ENCODE measurements around the gene MYH10.

The MYH10 gene

DNA sequence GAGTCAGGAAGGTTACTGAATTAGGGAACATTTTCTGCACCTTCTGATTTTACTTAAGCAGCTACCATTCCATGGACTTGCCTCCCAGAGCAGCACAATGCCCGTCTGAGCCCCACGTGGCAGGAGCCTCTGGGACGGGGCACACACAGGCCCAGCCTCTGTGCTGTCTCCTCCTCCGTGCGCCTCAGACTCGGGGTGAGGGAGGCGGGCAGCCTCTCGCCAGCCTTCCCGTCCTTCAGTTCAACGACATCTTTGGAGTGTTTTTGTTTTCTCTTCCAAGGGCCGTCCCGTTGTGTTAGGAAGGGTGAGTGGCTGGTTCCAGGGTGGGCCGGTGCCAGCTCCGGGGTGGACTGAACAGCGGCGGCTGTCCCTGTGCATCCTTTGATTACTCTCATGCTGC, 163.0 kb downstream of the MYH10 start:
- H3K9me3 ChIP-seq (ENCODE audit: control insufficient read depth, low read length) = no peaks in the 10 kb centered on the region
- H3K4me3 ChIP-seq (ENCODE audit: low read depth, low read length) = no peak overlapping the region
- no peaks in the 10 kb centered on the region for H3K27me3 ChIP-seq (ENCODE audit: control insufficient read depth, insufficient read depth, low read length)
- TF ChIP-seq, protein P1, sequence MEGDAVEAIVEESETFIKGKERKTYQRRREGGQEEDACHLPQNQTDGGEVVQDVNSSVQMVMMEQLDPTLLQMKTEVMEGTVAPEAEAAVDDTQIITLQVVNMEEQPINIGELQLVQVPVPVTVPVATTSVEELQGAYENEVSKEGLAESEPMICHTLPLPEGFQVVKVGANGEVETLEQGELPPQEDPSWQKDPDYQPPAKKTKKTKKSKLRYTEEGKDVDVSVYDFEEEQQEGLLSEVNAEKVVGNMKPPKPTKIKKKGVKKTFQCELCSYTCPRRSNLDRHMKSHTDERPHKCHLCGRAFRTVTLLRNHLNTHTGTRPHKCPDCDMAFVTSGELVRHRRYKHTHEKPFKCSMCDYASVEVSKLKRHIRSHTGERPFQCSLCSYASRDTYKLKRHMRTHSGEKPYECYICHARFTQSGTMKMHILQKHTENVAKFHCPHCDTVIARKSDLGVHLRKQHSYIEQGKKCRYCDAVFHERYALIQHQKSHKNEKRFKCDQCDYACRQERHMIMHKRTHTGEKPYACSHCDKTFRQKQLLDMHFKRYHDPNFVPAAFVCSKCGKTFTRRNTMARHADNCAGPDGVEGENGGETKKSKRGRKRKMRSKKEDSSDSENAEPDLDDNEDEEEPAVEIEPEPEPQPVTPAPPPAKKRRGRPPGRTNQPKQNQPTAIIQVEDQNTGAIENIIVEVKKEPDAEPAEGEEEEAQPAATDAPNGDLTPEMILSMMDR (IDR thresholded peaks at IDR 0.05) = no peak
- no peak overlapping the region for H2AFZ ChIP-seq
- no peak overlapping the region for H3K4me2 ChIP-seq (ENCODE audit: low read length)
- no peak overlapping the region for H3K9ac ChIP-seq
- peaks cover 4% of the 10 kb centered on the region for H3K4me1 ChIP-seq
- no peak overlapping the region for H3K27ac ChIP-seq
- H3K36me3 ChIP-seq (ENCODE audit: control insufficient read depth, insufficient read depth, low read length) = no peaks in the 10 kb centered on the region
- peaks cover 8% of the 10 kb centered on the region for H3K79me2 ChIP-seq

DNA sequence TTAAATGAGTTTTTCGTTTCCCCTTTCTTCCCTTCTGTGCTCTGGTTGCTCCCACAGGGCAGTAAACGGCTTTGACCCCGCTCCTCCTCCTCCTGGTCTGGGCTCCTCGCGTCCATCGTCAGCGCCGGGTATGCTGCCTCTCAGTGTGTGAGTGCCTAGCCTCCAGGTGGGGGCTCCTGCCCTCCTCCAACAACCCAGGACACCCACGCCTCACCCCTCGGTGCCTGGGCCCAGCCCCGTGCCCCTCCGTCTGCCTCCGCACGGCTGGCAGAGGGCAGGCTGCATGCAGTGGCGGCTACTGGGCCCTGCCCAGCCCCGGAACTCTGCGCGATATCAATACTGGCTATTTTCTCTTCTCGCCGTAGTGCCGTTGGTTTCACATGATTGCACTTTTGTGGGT, 163.7 kb downstream of the MYH10 start:
- Histone ChIP-seq H3K36me3 (ENCODE audit: control insufficient read depth, insufficient read depth, low read length) (no peaks in the 10 kb centered on the region), H3K9me3 (ENCODE audit: control insufficient read depth, low read length) (no peaks in the 10 kb centered on the region), H3K79me2 (peaks cover 8% of the 10 kb centered on the region), H3K4me2 (ENCODE audit: low read length) (no peak overlapping the region), H2AFZ (no peak overlapping the region), H3K4me1 (peaks cover 4% of the 10 kb centered on the region), H3K27ac (no peak overlapping the region), H3K27me3 (ENCODE audit: control insufficient read depth, insufficient read depth, low read length) (no peaks in the 10 kb centered on the region), H3K4me3 (ENCODE audit: low read depth, low read length) (no peak overlapping the region), H3K9ac (no peak overlapping the region)
- TF ChIP-seq, protein P1 (IDR thresholded peaks at IDR 0.05) = no peak

DNA sequence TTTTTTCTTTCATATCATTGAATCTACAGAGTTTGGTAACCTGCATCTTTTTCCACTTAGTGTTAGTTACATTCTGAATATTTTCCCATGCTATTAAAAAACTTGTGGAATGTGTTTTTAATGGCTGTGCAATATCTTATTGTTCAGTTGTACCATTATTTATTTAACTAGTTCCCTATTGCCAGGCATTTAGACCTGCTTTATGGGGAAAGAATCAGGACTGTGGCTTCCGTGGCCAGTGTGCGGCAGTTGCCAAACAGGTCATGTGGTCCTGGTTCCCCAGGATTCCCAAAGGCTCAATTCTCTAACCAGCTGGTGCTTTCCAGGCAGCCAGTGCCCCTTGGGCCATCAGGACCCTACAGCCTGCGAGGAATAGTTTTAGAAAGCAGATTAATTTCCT, 164.1 kb downstream of the MYH10 start:
- Histone ChIP-seq H3K4me3 (ENCODE audit: low read depth, low read length) (no peak overlapping the region), H3K27ac (no peak overlapping the region), H3K4me2 (ENCODE audit: low read length) (no peak overlapping the region), H3K9me3 (ENCODE audit: control insufficient read depth, low read length) (no peaks in the 10 kb centered on the region), H3K9ac (no peak overlapping the region), H3K36me3 (ENCODE audit: control insufficient read depth, insufficient read depth, low read length) (no peaks in the 10 kb centered on the region), H3K27me3 (ENCODE audit: control insufficient read depth, insufficient read depth, low read length) (no peaks in the 10 kb centered on the region), H3K4me1 (peaks cover 4% of the 10 kb centered on the region), H3K79me2 (peaks cover 8% of the 10 kb centered on the region), H2AFZ (no peak overlapping the region)
- TF ChIP-seq, protein P1 (IDR thresholded peaks at IDR 0.05) = no peak

DNA sequence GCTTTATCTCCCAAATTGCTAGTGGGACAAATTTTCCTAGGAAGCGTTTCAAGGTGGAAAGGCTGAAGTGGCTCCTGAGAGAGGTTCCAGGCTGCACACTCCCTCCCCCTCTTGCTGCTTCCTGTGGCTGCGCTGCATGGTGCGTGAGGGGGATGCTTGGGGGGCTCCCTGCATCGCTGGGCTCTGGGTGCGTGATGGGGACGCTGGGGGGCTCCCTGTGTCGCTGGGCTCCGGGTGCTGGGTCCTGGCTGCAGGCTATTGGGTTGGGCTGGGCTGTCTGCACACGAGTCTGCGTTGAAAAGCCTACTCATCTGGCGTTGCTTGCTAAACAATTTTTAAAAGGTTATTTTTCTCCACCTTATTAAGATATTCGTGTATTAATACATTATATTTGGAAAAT, 164.8 kb downstream of the MYH10 start:
- no peaks in the 10 kb centered on the region for H3K9me3 ChIP-seq (ENCODE audit: control insufficient read depth, low read length)
- H3K4me1 ChIP-seq = peaks cover under 1% of the 10 kb centered on the region
- no peaks in the 10 kb centered on the region for H3K27me3 ChIP-seq (ENCODE audit: control insufficient read depth, insufficient read depth, low read length)
- no peak overlapping the region for H3K4me2 ChIP-seq (ENCODE audit: low read length)
- TF ChIP-seq, protein P1 (IDR thresholded peaks at IDR 0.05) = no peak
- no peak overlapping the region for H3K27ac ChIP-seq
- H2AFZ ChIP-seq = no peak overlapping the region
- H3K4me3 ChIP-seq (ENCODE audit: low read depth, low read length) = no peak overlapping the region
- no peaks in the 10 kb centered on the region for H3K36me3 ChIP-seq (ENCODE audit: control insufficient read depth, insufficient read depth, low read length)
- no peak overlapping the region for H3K9ac ChIP-seq
- H3K79me2 ChIP-seq = peaks cover 12% of the 10 kb centered on the region

DNA sequence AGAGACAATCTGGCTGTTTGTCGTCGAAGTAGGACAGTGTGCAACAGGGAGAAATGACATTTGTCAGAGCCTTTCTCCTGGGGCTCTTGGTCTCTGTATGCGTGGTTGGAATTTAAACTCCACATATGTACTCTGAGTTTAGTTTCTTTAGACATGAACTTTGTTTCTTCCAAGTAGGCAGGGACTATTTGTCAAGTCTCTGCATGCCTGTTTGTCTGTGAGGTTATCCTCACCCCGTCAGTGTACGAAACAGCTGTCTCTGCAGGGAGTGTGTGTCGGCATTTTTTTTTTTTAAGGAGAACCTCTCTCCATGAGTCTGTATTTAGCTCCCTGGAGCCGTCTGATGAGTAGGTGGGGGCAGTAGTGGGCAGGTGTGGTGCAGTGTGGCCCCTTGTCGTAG, 165.2 kb downstream of the MYH10 start:
- no peak overlapping the region for H3K4me2 ChIP-seq (ENCODE audit: low read length)
- TF ChIP-seq, protein P1 (IDR thresholded peaks at IDR 0.05) = no peak
- H3K27ac ChIP-seq = no peak overlapping the region
- no peaks in the 10 kb centered on the region for H3K9me3 ChIP-seq (ENCODE audit: control insufficient read depth, low read length)
- no peak overlapping the region for H3K4me3 ChIP-seq (ENCODE audit: low read depth, low read length)
- H3K27me3 ChIP-seq (ENCODE audit: control insufficient read depth, insufficient read depth, low read length) = no peaks in the 10 kb centered on the region
- H3K9ac ChIP-seq = no peak overlapping the region
- no peak overlapping the region for H2AFZ ChIP-seq
- no peaks in the 10 kb centered on the region for H3K36me3 ChIP-seq (ENCODE audit: control insufficient read depth, insufficient read depth, low read length)
- no peaks in the 10 kb centered on the region for H3K4me1 ChIP-seq
- peaks cover 13% of the 10 kb centered on the region for H3K79me2 ChIP-seq
